Coronary artery (tissue), 2 donors: ENCODE measurements around the gene OTOR.

Source experiments
- DNase-seq: peaks from one replicate; pipeline ENCODE4 v3.0.0-alpha.2; 2017; ENCODE audit warnings: low spot score
- H3K27ac ChIP-seq, 2 donors: fragments of 200-600 bp; sonication (generic); one replicate each; pipeline ENCODE4 v1.5.1; 2016 to 2019
- H3K4me3 ChIP-seq: fragments of 200-600 bp; sonication (generic); 2 replicates; pipeline ENCODE4 v1.5.1; 2016; ENCODE audit warnings: mild to moderate bottlenecking, moderate library complexity
- TF ChIP-seq, protein P1 (sequence below): fragments of 200-600 bp; sonication (generic); IDR thresholded peaks from one replicate; pipeline ENCODE4 v1.5.1; 2019; ENCODE audit warnings: antibody characterized with exemption

The OTOR gene

DNA sequence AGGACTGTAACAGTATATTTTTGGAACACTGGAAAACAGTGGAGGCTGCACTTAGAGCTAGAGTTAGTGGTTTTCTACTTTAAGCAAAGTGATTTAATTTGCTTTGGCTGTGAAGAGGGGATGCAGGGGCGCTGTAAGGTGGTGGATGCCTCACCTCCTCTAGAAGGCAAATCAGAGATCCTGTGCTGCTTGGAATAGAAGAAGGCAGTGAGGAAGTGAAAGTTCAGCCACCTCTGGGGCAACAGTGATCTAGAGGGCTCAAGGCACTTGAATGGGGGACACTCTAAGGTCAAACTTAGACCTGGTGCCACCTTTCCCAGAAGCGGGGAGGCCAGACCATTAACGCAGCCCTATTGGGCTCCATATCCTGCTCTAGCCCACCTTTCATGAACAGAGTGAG is 37.4 kb upstream of the OTOR start:
- TF ChIP-seq, protein P1, sequence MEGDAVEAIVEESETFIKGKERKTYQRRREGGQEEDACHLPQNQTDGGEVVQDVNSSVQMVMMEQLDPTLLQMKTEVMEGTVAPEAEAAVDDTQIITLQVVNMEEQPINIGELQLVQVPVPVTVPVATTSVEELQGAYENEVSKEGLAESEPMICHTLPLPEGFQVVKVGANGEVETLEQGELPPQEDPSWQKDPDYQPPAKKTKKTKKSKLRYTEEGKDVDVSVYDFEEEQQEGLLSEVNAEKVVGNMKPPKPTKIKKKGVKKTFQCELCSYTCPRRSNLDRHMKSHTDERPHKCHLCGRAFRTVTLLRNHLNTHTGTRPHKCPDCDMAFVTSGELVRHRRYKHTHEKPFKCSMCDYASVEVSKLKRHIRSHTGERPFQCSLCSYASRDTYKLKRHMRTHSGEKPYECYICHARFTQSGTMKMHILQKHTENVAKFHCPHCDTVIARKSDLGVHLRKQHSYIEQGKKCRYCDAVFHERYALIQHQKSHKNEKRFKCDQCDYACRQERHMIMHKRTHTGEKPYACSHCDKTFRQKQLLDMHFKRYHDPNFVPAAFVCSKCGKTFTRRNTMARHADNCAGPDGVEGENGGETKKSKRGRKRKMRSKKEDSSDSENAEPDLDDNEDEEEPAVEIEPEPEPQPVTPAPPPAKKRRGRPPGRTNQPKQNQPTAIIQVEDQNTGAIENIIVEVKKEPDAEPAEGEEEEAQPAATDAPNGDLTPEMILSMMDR: no peak
- Histone ChIP-seq H3K27ac (no peak overlapping the region), H3K4me3 (no peak overlapping the region)
- DNase-seq: no peak

DNA sequence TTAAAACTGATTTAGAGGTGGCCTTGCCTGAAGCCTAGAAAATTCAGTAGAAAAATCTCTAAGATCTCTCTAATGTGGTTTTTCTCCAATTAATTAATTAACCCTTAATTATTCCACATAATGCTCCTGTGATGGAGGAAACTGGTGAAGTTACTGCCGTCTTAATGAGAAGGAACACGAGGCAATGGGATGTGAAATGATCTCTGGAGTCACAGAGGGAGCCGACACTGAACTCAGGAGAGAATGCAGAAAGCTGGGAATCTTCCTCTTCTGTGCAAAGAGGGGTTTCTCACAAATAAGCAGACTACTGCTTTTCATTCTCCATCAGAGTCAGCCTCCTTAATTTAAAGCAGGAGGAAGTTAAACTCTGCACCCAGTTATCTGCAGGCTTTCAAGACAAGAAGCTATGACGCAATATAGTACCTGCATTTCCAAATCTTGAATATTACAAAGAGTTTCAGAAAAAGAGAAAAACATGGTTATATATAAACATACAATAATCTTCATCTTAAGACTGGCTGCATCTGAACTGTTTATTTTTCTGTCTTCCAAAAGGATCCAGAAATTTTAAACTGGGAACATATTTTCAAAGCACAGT is 36.4 kb upstream of the OTOR start:
- DNase-seq: no peak
- Histone ChIP-seq H3K27ac (no peak overlapping the region), H3K4me3 (no peak overlapping the region)
- TF ChIP-seq, protein P1: no peak

DNA sequence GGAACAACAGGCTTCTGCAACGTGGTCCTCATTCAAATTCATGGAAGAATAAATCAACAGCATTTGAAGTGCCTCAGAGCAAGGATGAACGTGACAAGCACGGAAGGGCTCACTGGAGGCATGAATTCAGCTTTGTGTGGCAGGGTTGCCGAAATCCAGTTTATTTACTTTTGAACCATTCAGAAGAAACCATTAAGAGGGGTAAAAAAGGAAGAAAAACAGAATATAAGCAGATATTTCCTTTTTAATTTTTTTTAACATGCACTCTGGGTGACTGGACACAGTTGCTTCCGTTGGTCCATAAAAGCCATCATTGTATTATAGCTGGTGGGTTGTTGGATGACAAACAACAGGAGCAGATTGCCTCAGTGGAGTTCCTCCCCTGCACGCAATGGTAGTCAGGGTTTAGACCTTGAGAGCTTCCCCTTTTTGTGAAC is 35.6 kb upstream of the OTOR start:
- DNase-seq: no peak
- TF ChIP-seq, protein P1: no peak
- H3K27ac ChIP-seq: no peak overlapping the region
- H3K4me3 ChIP-seq: no peak overlapping the region

DNA sequence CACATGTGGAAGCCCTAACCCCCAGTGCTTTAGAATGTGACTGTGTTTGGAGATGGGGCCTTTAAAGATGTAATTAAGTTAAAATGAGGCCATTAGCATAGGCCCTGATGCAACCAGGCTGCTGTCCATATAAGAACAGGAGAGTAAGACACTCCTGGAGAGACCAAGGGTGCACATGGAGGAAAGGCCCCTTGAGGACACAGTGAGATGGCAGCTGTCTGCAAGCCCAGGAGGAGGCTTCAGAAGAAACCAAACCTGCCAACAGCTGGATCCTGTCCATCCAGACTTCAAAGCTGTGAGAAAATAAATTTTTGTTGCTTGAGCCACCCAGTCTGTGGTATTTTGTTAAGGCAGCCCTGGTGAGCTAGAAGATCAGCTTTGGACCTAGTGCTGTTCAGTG is 35.1 kb upstream of the OTOR start:
- no peak overlapping the region for H3K4me3 ChIP-seq
- TF ChIP-seq, protein P1: no peak
- no peak overlapping the region for H3K27ac ChIP-seq
- DNase-seq: no peak

DNA sequence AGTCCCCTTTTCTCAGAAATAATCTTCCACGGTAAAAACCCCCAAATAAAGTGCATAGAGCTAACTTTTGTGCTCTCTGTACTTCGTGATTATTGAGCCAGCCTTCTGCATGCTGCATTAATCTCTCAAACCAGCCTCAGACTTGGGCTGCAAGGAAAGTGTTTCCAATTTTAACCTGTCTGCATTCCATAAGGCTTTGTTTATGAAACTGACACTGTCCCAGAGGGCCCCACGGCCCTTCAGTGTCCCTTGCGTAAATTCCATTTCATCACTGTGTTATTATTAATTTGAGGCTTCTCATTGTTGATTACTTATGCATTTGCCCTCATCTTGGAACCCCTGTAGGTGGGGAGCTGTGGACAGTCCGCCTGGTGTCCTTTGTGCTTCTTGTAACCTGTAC is 33.9 kb upstream of the OTOR start:
- no peak overlapping the region for H3K27ac ChIP-seq
- no peak overlapping the region for H3K4me3 ChIP-seq
- no peak for DNase-seq
- TF ChIP-seq, protein P1: no peak

DNA sequence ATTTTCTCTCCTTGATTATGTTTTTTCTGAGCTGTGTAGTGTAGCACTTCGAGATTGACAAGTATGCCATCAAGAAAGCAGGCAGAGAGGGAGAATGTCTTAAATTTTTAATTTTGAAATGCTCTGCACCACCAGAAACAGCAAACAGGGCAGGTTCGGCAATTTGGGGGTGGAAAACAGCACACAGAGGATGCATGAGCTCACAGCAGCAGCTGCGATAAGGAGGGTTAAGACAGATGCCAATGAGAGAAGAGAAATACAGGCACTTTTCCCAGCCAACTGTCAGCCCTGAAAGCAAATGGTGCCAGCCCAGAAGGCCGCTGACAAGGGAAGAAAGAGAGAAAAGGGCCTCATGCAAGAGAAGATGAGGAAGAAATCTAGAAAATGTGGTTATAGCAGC is 33.4 kb upstream of the OTOR start:
- H3K4me3 ChIP-seq: no peak overlapping the region
- TF ChIP-seq, protein P1: no peak
- no peak overlapping the region for H3K27ac ChIP-seq
- DNase-seq: no peak

DNA sequence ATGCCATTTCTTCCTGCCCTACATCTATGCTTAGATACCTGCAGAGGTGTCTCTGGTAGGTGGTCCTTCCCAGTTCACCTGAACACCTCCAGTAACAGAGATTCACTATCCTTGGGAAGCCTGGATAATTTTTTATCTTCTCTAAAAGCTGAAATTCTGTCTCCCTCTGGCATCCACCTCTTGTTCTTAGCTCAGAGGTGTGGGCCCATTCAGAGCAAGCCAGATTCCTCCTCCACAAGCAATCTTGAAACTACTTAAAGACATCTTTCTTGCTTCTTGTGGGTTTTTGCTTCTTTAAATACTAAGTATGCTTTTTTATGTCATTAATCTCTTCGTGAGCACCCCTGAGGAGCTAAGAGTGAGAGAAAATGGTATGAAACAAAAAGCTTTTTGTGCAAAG is 28.7 kb upstream of the OTOR start:
- TF ChIP-seq, protein P1: no peak
- no peak overlapping the region for H3K27ac ChIP-seq
- no peak for DNase-seq
- no peak overlapping the region for H3K4me3 ChIP-seq
